Inferior parietal cortex (tissue), 1 donor: ENCODE results near the gene PEX13.
"Not testable (repeated sequence)": the region's sequence is repeated elsewhere in the genome, so short reads cannot be mapped to it uniquely, and the experiment has no call there.

ENCODE experiments used
- DNase-seq: peaks from one replicate; pipeline ENCODE4 v3.0.0-alpha.2; 2016; ENCODE audit errors: extremely low spot score

The PEX13 gene

GRCh38 chr2:61017556-61018317 is at the start of gene PEX13, which contains the start of gene PUS10:
Gene PEX13, plus strand, starts transcription at chr2:61017720. Its CDS starts 40 bp downstream, at chr2:61017760.
Gene PUS10, minus strand, starts transcription at chr2:61018255. Its CDS starts 6,365 bp downstream, at chr2:61011890.
- no peak for DNase-seq

GRCh38 chr2:60972889-60973656 is 44.4 kb upstream of the PEX13 start:
- DNase-seq: no peak

- no peak for DNase-seq
Observed at GRCh38 chr2:60973705-60974104, 43.8 kb upstream of the PEX13 start.

GRCh38 chr2:60974652-60975051 is 42.9 kb upstream of the PEX13 start:
- DNase-seq: no peak

- DNase-seq: no peak
Observed at GRCh38 chr2:60976256-60976850, 41.2 kb upstream of the PEX13 start.

- DNase-seq: no peak
Observed at GRCh38 chr2:60976875-60977561, 40.5 kb upstream of the PEX13 start.

GRCh38 chr2:60977562-60977895 is 40.0 kb upstream of the PEX13 start:
- no peak for DNase-seq

GRCh38 chr2:60979231-60979630 is 38.3 kb upstream of the PEX13 start:
- DNase-seq: no peak

- DNase-seq: no peak
Observed at GRCh38 chr2:60980071-60980815, 37.3 kb upstream of the PEX13 start.

GRCh38 chr2:60982066-60982465 is 35.5 kb upstream of the PEX13 start:
- DNase-seq: not testable (repeated sequence)

GRCh38 chr2:60984720-60985119 is 32.8 kb upstream of the PEX13 start:
- no peak for DNase-seq

GRCh38 chr2:60987041-60987440 is 30.5 kb upstream of the PEX13 start:
- no peak for DNase-seq

GRCh38 chr2:60987656-60988055 is 29.9 kb upstream of the PEX13 start:
- not testable (repeated sequence) for DNase-seq

- DNase-seq: no peak
Observed at GRCh38 chr2:60989259-60989658, 28.3 kb upstream of the PEX13 start.

- no peak for DNase-seq
Observed at GRCh38 chr2:60991644-60992043, 25.9 kb upstream of the PEX13 start.

- no peak for DNase-seq
Observed at GRCh38 chr2:60992985-60993392, 24.5 kb upstream of the PEX13 start.

GRCh38 chr2:60994131-60994530 is 23.4 kb upstream of the PEX13 start:
- no peak for DNase-seq

- peak; percentile 79 for DNase-seq
Observed at GRCh38 chr2:60998628-60999545, 18.6 kb upstream of the PEX13 start.

- no peak for DNase-seq
Observed at GRCh38 chr2:61005736-61006135, 11.8 kb upstream of the PEX13 start.

GRCh38 chr2:61006486-61007105 is 10.9 kb upstream of the PEX13 start:
- DNase-seq: no peak
